ENCODE data around the gene SLC37A2. TPM values are rescaled to one million over a fixed set of nuclear protein-coding genes. Genes with fewer than 3 reads are reported as not detected.

The SLC37A2 gene
- total RNA-seq, 4 donors from 2014 or later = 6.6 to 12.9 (median 8.9) TPM

- Histone ChIP-seq H3K9me3 (no peaks in the 10 kb centered on the region), H3K4me1 (no peaks in the 10 kb centered on the region), H3K27me3 (peaks cover 0 to 64% (median 0%) of the 10 kb centered on the region in 4 donors), H3K36me3 (no peaks in the 10 kb centered on the region), H3K4me3 (no peak overlapping the region), H3K27ac (replicated peaks in 1 of 4) (no peak overlapping the region)
- DNase-seq (ENCODE audit: extremely low spot score) = no peak
- intact Hi-C loops (cut with DNase I) = no loop called here
- TF ChIP-seq EP300 (IDR thresholded peaks at IDR 0.05) (no peak), POLR2A (IDR thresholded peaks at IDR 0.05; ENCODE audit: low read depth) (no peak), POLR2AphosphoS5 (IDR thresholded peaks at IDR 0.05) (no peak)
- TF ChIP-seq, protein P1, sequence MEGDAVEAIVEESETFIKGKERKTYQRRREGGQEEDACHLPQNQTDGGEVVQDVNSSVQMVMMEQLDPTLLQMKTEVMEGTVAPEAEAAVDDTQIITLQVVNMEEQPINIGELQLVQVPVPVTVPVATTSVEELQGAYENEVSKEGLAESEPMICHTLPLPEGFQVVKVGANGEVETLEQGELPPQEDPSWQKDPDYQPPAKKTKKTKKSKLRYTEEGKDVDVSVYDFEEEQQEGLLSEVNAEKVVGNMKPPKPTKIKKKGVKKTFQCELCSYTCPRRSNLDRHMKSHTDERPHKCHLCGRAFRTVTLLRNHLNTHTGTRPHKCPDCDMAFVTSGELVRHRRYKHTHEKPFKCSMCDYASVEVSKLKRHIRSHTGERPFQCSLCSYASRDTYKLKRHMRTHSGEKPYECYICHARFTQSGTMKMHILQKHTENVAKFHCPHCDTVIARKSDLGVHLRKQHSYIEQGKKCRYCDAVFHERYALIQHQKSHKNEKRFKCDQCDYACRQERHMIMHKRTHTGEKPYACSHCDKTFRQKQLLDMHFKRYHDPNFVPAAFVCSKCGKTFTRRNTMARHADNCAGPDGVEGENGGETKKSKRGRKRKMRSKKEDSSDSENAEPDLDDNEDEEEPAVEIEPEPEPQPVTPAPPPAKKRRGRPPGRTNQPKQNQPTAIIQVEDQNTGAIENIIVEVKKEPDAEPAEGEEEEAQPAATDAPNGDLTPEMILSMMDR (IDR thresholded peaks at IDR 0.05) = no peak
- WGBS = 85% methylated on average over 15 of the region's 18 CpGs
Observed at GRCh38 chr11:125079151-125079877, 16.2 kb downstream of the SLC37A2 start.

DNA sequence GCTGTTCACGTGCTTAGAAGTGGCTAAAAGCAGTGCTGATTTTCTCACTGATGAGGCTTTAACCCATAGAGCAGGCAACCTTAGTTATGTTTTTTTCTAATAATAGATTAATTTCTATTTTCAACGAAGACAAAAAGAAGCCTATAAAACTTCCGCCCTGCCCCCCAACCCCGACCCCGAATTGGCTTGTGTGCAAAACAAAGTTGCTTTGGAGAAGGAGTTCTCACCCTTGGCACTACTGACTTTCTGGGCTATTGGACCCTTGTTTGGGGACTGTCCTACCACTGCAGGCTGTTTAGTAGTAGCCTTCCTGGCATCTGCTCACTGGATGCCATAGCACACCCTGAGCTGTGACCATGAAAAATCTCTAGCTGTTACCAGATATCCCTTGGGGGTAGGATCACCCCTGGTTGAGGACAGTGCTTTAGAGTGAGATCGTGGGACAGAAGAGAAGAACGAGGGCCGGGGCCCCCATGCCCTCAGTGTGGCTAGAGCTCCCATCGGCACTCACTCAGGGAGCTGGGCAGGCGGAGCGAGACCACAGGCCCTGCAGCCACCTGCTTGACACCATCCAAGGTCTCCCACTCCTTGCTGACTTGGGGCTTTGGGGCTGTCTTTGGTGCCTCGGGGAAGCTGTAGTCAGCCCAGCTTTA, 16.9 kb downstream of the SLC37A2 start:
- no peak for DNase-seq (ENCODE audit: extremely low spot score)
- WGBS = 90% methylated on average over 12 of the region's 12 CpGs
- H3K4me3 ChIP-seq = no peak overlapping the region
- H3K36me3 ChIP-seq = no peaks in the 10 kb centered on the region
- no peaks in the 10 kb centered on the region for H3K4me1 ChIP-seq
- intact Hi-C loops (cut with DNase I) = no loop called here
- H3K27me3 ChIP-seq = peaks cover 0 to 66% (median 0%) of the 10 kb centered on the region in 4 donors
- no peak overlapping the region for H3K27ac ChIP-seq (replicated peaks in 1 of 4)
- no peaks in the 10 kb centered on the region for H3K9me3 ChIP-seq
- TF ChIP-seq, protein P1 (IDR thresholded peaks at IDR 0.05) = no peak
- no peak for TF ChIP-seq POLR2AphosphoS5 (IDR thresholded peaks at IDR 0.05)
- TF ChIP-seq POLR2A (IDR thresholded peaks at IDR 0.05; ENCODE audit: low read depth) = no peak
- no peak for TF ChIP-seq EP300 (IDR thresholded peaks at IDR 0.05)

DNA sequence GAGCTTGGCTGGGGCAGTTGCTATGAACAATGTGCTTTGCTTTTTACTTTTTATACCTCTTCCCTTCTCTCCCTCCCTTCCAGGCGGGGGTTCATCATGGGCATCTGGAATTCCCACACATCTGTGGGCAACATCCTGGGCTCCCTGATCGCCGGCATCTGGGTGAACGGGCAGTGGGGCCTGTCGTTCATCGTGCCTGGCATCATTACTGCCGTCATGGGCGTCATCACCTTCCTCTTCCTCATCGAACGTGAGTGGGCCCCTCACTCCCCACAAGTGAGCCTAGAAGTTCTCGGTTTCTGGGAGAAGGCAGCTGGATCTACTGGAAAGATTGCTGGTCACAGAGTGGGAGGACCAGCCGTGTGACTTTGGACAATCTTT, 17.4 kb downstream of the SLC37A2 start:
- TF ChIP-seq POLR2AphosphoS5 (IDR thresholded peaks at IDR 0.05) (no peak), EP300 (IDR thresholded peaks at IDR 0.05) (no peak), POLR2A (IDR thresholded peaks at IDR 0.05; ENCODE audit: low read depth) (no peak)
- TF ChIP-seq, protein P1 (IDR thresholded peaks at IDR 0.05) = no peak
- intact Hi-C loops (cut with DNase I) = no loop called here
- no peak for DNase-seq (ENCODE audit: extremely low spot score)
- Histone ChIP-seq H3K4me3 (no peak overlapping the region), H3K36me3 (no peaks in the 10 kb centered on the region), H3K4me1 (no peaks in the 10 kb centered on the region), H3K27me3 (peaks cover 0 to 71% (median 0%) of the 10 kb centered on the region in 4 donors), H3K9me3 (no peaks in the 10 kb centered on the region), H3K27ac (replicated peaks in 1 of 4) (no peak overlapping the region)
- WGBS = 88% methylated on average over 12 of the region's 12 CpGs

GRCh38 chr11:125081098-125081798, 18.1 kb downstream of the SLC37A2 start:
- intact Hi-C loops (cut with DNase I) = no loop called here

More at GRCh38 chr11:125081098-125081798, 18.1 kb downstream of the SLC37A2 start:
- TF ChIP-seq POLR2AphosphoS5 (IDR thresholded peaks at IDR 0.05) (no peak), POLR2A (IDR thresholded peaks at IDR 0.05; ENCODE audit: low read depth) (no peak), EP300 (IDR thresholded peaks at IDR 0.05) (no peak)
- TF ChIP-seq, protein P1 (IDR thresholded peaks at IDR 0.05) = no peak
- no peaks in the 10 kb centered on the region for H3K9me3 ChIP-seq
- no peaks in the 10 kb centered on the region for H3K4me1 ChIP-seq
- H3K27ac ChIP-seq (replicated peaks in 1 of 4) = no peak overlapping the region
- H3K36me3 ChIP-seq = no peaks in the 10 kb centered on the region
- no peak overlapping the region for H3K4me3 ChIP-seq
- 72% methylated on average over 9 of the region's 14 CpGs for WGBS
- DNase-seq (ENCODE audit: extremely low spot score) = no peak
- peaks cover 0 to 71% (median 0%) of the 10 kb centered on the region in 4 donors for H3K27me3 ChIP-seq
